Panc1 (cell line): ENCODE measurements around the gene GAS7. TPM values are rescaled to one million over a fixed set of nuclear protein-coding genes. Genes with fewer than 3 reads are reported as not detected.

ENCODE experiments used
- ATAC-seq: fragments of 200-7000 bp; cut with Tn5 transposase; 2 replicates; pipeline ENCODE4 v1.9.1; 2020; ENCODE audit warnings: mild to moderate bottlenecking, moderate library complexity
- BruUV-seq: library from RNA; stranded (reverse); fragments of 400-500 nt; replicated peaks from 2 replicates; lab custom pipeline; 2021; lab: Mats Ljungman, UMichigan
- CTCF ChIA-PET: fragments of 300-600 bp; sonication (Branson Sonifier 250); formaldehyde crosslinking; loops from one replicate; lab custom pipeline; 2022; ENCODE audit warnings: antibody characterized with exemption; lab: Charles Lee
- POLR2A ChIA-PET: fragments of 300-600 bp; sonication (Branson Sonifier 250); formaldehyde crosslinking; loops from one replicate; lab custom pipeline; 2022; ENCODE audit warnings: antibody characterized with exemption; lab: Charles Lee
- DNase-seq: peaks from one replicate; pipeline ENCODE4 v3.0.0-alpha.2; 2010; ENCODE audit warnings: low read depth, low spot score
- H3K27ac ChIP-seq: 2 replicates; pipeline ENCODE4 v1.5.1; 2011; ENCODE audit warnings: mild to moderate bottlenecking, low read length, inconsistent platforms
- H3K27me3 ChIP-seq: fragments of 200-500 bp; sonication (Bioruptor generic); 2 replicates; pipeline ENCODE4 v1.6.0; 2014; ENCODE audit warnings: low read length, inconsistent platforms; ENCODE audit not compliant: control insufficient read depth, insufficient read depth
- H3K36me3 ChIP-seq: fragments of 200-500 bp; sonication (Bioruptor generic); 2 replicates; pipeline ENCODE4 v1.5.1; 2014; ENCODE audit warnings: inconsistent platforms, mild to moderate bottlenecking, low read length, moderate library complexity; ENCODE audit not compliant: control insufficient read depth, insufficient read depth
- H3K4me1 ChIP-seq: 2 replicates; pipeline ENCODE4 v1.5.1; 2011; ENCODE audit warnings: inconsistent platforms, mild to moderate bottlenecking, low read length, moderate library complexity; ENCODE audit not compliant: control insufficient read depth, insufficient read depth
- H3K4me3 ChIP-seq, 2 experiments: 2 replicates each; pipeline ENCODE4 v1.5.1; 2011 to 2012; ENCODE audit warnings: low read depth in 2 of 2, low read length in 2 of 2, mild to moderate bottlenecking in 2 of 2, inconsistent platforms in 1 of 2, moderate library complexity in 1 of 2
- H3K9me3 ChIP-seq: fragments of 200-500 bp; sonication (Bioruptor generic); 2 replicates; pipeline ENCODE4 v1.5.1; 2014; ENCODE audit warnings: low read depth, mild to moderate bottlenecking, inconsistent platforms, low read length, moderate library complexity; ENCODE audit not compliant: control insufficient read depth, insufficient read depth
- CTCF ChIP-seq: fragments of 450-650 bp; IDR thresholded peaks from 2 replicates; pipeline ENCODE4 v1.5.1; 2017; ENCODE audit warnings: mild to moderate bottlenecking
- POLR2AphosphoS5 ChIP-seq: IDR thresholded peaks from 2 replicates; pipeline ENCODE4 v1.6.1; 2012; ENCODE audit warnings: mild to moderate bottlenecking, low read depth, low read length, moderate library complexity
- REST ChIP-seq, 2 experiments: IDR thresholded peaks; 2 replicates each; pipeline ENCODE4 v1.6.1; 2011 to 2012; ENCODE audit warnings: low read depth in 2 of 2, control low read depth in 1 of 2, low read length in 1 of 2, mild to moderate bottlenecking in 1 of 2, moderate library complexity in 1 of 2; ENCODE audit not compliant: insufficient read depth in 1 of 2
- SIN3A ChIP-seq: IDR thresholded peaks from 2 replicates; pipeline ENCODE4 v1.6.1; 2012; ENCODE audit warnings: low read depth, mild to moderate bottlenecking, low read length, moderate library complexity, borderline replicate concordance; ENCODE audit not compliant: insufficient read depth
- TCF7L2 ChIP-seq: IDR thresholded peaks from 2 replicates; pipeline ENCODE4 v1.6.1; 2011; ENCODE audit warnings: mild to moderate bottlenecking, low read depth, low read length, inconsistent platforms
- in situ Hi-C: cut with HindIII; loops from 2 replicates; pipeline ENCODE4 v1.10.0; 2016; ENCODE audit warnings: low sequenced_read_pairs, low pct_unique_long_range_greater_than_20kb
- intact Hi-C: fragments of 100-400 bp; cut with micrococcal nuclease; formaldehyde crosslinking; loops from one replicate; pipeline ENCODE4 v1.10.0; 2022; ENCODE audit not compliant: unreplicated experiment
- total RNA-seq: library from RNA; stranded (reverse); gene quantifications from one replicate; pipeline ENCODE4 v1.2.1, GENCODE V29; 2021; ENCODE audit not compliant: unreplicated experiment

Gene GAS7
- total RNA-seq, 1 experiment from 2014 or later, result 0.05 TPM

GRCh38 chr17:10048629-10049350, 149.6 kb downstream of the GAS7 start:
- Histone ChIP-seq H3K27me3 (no peaks in the 10 kb centered on the region), H3K4me1 (no peaks in the 10 kb centered on the region), H3K36me3 (no peaks in the 10 kb centered on the region), H3K27ac (no peak overlapping the region), H3K4me3 (no peak overlapping the region), H3K9me3 (no peaks in the 10 kb centered on the region)
- DNase-seq, result no peak
- no peak for ATAC-seq
- TF ChIP-seq TCF7L2 (no peak), CTCF (no peak), REST (IDR thresholded peaks at IDR 0.05; ENCODE audit: insufficient read depth in 1 of 2, low read depth in 2 of 2, low read length in 1 of 2) (no peak), SIN3A (no peak), POLR2AphosphoS5 (no peak)
- ChIA-PET CTCF (interaction anchor here (0.6 kb wide), 1 partner anchor 9 kb away, joined by 4 read pairs; no protein-coding TSS in a partner anchor), POLR2A (interaction anchor here (0.5 kb wide), 1 partner anchor 100 kb away, joined by 5 read pairs; no protein-coding TSS in a partner anchor)
- BruUV-seq, result no TSS peak
- intact Hi-C loops (no loop called here), in situ Hi-C loops (no loop called here)

- intact Hi-C loops (no loop called here), in situ Hi-C loops (no loop called here)
- H3K9me3 ChIP-seq, result no peaks in the 10 kb centered on the region
- H3K27me3 ChIP-seq, result no peaks in the 10 kb centered on the region
- H3K27ac ChIP-seq, result no peak overlapping the region
- H3K36me3 ChIP-seq, result no peaks in the 10 kb centered on the region
- DNase-seq, result no peak
- H3K4me1 ChIP-seq, result no peaks in the 10 kb centered on the region
- ATAC-seq, result no peak
- no peak overlapping the region for H3K4me3 ChIP-seq
- CTCF ChIA-PET, result no interaction called here
- BruUV-seq, result no TSS peak
- POLR2A ChIA-PET, result no interaction called here
- TF ChIP-seq POLR2AphosphoS5 (no peak), CTCF (no peak), TCF7L2 (no peak), REST (IDR thresholded peaks at IDR 0.05; ENCODE audit: insufficient read depth in 1 of 2, low read depth in 2 of 2, low read length in 1 of 2) (no peak), SIN3A (no peak)
Measured at GRCh38 chr17:10046786-10047785, 151.3 kb downstream of the GAS7 start.
